Measurements from ENCODE around the gene GNB1L. TPM values are rescaled to one million over a fixed set of nuclear protein-coding genes. Genes with fewer than 3 reads are reported as not detected.

Gene GNB1L
- total RNA-seq, 1 donor from 2014 or later, result 2.9 TPM

DNA sequence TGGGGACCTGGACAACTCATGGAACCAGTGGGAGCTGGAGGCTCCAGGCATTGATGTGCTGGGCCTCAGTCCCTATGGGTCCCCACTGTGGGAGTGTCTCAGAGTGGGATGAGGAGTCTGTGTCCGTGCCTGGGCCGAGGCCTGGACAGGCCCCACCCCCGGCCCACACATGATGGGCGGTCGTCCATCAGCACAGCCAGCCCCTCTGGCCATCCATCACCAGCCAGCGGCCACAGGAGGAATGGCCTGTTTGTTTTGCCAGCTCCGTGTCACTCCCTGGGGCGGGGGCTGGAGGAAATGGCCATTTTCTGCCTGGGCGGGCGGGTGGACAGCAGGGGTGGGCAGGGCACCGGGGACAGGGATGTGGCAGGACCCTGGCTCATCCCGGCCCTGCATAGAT, 107.1 kb downstream of the GNB1L start:
- FAIRE-seq (no peak), DNase-seq (ENCODE audit: low spot score in 2 of 2) (no peak)

DNA sequence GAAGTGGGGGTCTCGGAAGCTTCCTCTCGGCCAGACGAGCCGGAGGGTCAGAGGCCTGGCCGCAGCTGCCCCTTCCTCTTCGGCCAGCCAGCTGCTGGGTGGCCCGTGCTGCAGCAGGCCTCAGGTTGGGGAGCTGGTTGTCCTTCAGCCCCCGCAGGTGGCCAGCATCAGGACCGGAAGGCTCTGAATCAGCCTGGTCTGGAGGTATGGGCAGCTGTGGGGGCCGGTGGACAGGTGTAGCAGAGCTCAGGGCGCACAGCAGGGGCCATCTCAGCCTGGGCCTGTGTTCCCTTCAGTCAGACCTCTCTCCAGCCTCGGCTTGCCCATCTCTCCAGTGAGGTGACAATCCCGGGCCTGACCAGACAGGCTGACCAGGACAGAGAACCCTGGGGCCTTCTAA, 107.9 kb downstream of the GNB1L start:
- DNase-seq (ENCODE audit: low spot score in 2 of 2) (no peak), FAIRE-seq (no peak)

DNA sequence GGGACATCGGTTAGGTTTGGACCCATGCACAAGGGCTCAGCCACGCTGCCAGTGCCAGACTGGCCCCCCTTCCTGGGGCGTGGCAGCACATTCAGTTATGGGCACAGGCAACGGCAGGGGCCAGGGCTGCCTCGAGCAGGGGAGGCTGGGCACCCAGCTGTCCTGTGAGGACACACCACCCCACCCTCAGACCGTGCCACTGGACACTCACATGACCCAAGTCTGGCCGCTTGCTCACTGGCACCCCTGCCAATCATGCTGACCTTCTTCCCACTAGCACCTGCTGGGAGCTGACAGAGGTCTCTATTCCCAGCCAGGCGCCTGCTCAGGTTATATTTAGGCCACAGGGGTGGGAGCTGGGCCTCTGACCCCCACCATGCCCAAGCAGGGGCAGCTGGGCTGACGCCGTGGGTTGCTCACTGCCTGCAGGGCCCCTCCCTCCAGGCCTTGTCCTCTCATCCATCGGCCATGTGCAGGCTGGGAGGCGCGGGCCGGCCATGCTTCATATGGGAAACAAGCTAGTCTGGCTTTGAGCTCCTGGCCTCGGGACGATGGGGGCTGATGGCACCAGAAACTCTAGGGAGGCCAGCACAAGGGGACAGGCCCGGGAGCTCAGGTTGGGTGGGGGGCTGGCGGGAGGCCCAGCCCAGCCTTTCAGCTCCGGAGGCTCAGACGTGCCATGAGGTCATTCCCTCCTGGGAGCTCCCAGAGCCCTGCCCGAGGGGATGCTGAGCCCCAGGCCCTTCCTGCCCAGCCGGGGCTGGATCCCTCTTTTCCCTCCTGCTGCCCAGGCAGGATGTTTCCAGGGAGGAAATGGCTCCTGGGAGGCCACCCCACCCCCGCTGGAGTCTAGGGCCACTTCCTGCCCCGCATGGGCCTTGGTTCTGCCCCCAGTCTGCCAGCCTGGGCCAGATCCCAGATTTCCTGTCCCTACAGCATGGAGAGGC, 109.2 kb downstream of the GNB1L start:
- FAIRE-seq (no peak), DNase-seq (ENCODE audit: low spot score in 2 of 2) (no peak)

DNA sequence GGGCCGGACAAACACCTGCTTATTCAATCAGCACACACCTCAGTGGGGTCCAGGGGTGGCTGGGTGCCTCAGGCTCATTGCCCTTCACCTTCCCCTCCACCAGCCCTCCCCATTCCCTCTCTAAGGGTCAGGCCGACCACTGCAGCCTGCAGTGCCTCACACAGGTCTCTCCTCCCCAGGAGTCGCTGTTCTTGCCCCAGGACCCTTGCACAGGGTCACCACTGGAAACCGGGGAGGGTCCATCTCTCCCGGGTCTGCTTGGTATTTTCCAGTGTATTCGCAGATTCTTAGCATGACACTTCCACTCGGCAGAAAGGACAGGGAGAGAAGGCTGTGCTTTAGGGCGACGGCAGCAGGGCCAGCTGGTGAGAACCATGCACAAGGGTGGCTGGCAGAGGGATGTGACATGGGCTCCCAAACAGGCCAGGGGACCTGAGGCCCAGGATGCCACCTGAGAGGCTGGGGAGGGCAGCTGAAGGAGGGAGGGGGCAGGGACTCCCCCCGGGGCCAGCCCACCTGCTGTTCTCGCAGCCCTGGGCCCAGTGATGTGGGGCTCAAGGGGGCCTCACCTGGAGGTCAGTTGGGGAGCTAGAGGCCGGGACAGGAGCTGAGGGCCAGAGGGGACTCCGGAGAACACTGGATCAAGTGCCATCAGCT, 110.2 kb downstream of the GNB1L start:
- no peak for FAIRE-seq
- no peak for DNase-seq (ENCODE audit: low spot score in 2 of 2)

DNA sequence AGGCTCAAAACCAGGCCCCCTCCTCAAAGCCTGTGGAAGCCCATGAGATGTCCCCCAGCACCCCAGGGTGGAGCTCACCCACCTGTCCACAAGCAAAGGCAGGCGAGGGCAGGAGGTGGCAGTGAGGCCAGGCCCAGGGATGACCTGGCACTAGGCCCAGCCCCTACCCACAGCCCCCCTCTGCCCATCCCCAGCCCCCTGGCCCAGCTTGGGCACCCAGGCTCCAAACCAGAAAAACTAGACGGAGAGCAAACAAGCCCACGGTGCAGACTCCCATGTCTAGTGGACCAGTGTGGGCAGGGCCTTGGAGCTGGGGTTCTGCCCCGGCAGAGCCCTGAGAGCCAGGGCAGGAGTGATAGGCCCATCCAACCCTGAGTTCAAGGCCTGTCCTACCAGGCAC, 111.0 kb downstream of the GNB1L start:
- no peak for FAIRE-seq

DNA sequence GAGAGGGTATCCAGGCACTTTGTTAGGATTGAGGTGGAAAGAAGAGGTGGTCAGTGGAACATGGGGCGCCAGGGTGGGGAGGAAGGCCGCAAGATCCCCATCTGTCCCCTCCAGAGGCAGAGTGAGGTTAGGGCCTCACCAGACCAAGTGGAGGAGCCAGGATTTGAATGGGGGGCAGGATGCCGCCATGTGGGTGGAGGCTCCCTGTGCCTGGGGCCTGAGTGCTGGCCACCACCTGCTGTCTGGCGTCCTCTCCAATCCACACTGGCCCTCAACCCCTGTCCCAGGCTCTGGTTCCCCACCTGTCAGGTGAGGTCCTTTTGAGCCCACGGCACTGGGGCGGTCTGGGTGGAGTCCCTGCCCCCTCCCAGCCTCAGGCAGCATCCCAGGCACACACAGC, 111.6 kb downstream of the GNB1L start:
- FAIRE-seq, result no peak
- DNase-seq (ENCODE audit: low spot score in 2 of 2), result no peak

More for the DNA sequence above, 111.0 kb downstream of the GNB1L start:
- DNase-seq (ENCODE audit: low spot score in 2 of 2), result no peak

DNA sequence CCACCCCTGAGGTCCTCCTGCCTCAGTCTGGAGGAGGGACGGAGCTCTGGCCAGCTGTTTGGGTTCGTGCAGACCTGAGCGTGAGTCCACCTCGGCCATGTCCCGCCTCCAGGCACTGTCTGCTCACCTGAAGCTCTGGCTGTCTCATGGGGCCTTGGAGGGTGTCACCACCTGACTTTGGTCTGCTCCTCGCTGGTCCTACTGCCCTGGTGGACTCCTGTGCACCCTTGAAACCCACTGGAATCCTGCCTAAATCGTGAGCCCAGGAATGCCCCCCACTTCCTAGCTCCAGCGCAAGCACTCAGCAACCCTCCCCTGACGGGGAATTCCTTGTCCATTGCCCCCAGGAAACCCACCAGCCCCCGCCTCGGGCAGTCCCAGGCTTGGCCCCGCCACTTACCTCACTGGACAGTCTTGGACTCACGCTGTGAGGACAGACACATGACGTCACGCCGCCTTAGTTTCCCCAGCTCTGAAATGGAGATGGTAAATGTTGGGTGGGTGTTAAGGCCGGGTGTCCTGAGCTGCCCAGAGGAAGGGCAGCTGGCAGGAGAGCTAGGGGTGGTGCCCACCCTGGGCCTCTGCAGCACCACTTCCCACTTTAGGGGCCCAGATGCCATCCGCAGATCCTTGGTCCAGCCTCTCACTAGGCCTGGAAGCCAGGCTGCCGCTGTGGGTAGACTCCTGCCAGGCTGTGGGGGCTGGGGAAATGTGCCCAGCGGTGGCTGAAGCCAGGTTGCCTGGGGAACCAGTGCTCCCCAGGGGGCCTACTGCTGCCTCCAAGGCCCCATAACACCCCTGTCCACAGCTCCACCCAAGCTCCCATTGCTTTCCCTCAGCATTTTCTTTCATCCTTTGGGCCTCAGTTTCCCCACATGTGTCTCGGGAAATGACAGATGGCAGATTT, 112.3 kb downstream of the GNB1L start:
- DNase-seq (ENCODE audit: low spot score in 2 of 2) (no peak), FAIRE-seq (no peak)

DNA sequence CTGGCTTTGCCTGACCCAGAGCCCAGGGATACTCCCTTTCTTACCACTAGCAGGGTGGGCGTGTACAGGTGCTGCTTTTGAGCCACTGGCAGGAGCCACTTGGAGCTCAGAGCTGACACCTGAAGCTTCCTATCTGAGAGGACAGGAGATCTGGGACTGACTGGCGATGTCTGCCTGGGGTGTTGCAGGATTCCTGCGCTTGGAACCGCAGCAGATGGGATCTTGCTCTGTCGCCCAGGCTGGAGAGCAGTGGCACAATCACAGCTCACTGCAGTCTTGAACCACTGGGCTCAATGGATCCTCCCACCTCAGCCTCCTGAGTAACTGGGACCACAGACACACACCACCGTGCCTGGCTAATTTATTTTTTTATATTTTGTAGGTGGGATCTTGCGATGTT, 113.6 kb downstream of the GNB1L start:
- no peak for FAIRE-seq
- no peak for DNase-seq (ENCODE audit: low spot score in 2 of 2)

DNA sequence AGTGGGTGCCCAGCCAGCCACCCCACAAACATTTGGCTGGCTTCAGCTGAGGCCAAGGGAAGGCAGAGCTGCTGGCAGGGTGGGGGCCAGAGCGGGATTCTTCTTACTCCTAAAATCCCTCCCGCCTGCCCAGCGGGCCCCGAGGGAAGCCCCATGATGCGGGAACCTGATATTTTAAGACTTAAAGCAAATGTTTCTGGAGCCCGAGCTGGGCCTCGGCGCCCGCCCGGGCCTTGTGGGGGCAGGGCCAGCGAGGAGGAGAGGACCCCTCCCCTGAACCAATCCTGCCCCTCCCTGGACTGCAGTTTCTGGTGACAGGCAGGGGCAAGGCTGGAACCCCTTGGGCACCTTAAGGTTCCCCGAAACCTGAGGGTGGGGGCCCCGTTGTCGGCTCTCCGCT, 114.1 kb downstream of the GNB1L start:
- no peak for FAIRE-seq
- DNase-seq (ENCODE audit: low spot score in 2 of 2), result no peak

DNA sequence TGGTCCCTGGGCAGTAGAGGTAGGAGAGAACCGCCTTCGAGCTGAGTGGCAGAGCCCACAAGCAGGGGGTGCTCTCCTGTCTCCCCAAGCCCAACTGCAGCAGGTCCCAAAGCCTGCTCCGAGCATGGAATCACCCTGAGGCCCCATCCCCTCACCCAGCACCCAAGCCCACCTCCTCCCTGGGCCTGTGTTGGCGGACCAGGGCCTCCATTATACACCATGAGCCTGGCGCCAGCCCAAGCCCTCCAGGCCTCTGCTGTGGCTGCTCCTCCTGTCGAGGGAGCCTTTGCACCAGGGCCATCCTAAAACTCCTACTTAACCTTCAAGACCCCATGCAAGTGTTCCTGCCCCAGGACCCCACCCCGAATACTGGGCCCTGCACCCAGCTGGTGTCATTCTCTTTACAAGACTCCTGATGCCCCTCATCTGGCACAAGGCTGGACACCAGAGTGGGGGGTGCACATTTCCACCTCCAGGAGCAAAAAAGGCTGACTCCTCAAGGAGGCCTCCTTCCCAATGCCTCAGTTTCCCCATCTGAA, 114.7 kb downstream of the GNB1L start:
- DNase-seq (ENCODE audit: low spot score in 2 of 2) (no peak), FAIRE-seq (no peak)

DNA sequence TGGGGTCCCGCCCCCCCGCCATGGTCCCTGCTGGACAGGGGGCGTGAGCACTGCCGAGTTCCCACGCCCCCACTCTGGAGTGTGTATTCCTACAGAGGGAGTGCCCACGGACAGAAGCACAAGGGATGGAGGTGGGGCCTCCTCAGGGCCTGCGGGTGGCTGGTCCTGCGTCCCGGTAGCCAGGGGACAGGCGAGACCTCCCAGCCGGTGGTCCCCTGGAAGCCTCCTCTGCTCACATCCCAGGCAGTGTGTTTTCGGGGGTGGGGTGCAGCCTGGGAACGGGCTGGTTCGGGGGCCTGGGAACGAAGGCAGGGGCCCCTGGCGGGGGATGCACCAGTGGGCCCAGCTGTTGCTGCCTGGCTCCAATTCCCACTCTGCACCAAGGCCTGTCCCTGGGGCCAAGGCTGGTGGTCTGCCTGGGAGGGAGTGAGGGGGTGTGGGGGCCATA, 115.2 kb downstream of the GNB1L start:
- no peak for FAIRE-seq
- DNase-seq (ENCODE audit: low spot score in 2 of 2), result no peak

DNA sequence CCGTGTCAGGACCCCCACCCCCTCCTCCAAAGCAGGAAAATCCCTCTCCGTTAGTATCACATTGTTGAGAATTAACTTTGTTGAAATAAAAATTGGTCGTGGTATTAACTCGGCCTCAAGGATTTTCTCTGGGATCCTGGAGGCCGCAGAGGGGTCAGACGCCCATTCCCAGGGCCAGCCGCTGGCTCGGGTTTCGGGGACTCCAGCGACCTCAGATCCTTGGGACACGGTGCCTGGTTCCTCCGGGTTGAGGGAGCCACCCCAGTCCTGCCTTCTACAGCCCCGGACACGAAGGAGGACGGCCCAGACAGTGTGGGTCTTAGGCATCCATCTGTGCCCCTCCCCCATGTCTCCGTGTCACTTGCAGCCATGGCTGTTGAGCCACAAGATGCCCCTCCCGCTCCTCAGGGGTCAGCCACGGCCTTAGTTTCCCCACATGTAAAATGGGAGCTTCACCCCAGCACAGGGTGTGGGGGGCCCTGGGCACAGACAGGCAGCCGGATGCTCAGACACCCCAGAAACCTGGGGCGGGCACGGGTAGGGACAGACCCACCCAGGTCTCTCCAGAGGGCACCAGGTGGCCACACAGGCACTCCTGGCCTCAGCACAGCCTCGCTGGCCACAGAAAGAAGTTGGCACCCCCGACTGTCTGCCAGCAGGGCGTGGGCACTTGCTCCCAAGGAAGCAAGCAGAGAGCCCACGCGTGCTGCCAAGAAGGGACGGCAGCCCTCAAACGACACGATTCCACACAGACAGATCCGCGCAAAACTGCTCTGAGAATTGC, 115.8 kb downstream of the GNB1L start:
- DNase-seq (ENCODE audit: low spot score in 2 of 2) (no peak), FAIRE-seq (no peak)

DNA sequence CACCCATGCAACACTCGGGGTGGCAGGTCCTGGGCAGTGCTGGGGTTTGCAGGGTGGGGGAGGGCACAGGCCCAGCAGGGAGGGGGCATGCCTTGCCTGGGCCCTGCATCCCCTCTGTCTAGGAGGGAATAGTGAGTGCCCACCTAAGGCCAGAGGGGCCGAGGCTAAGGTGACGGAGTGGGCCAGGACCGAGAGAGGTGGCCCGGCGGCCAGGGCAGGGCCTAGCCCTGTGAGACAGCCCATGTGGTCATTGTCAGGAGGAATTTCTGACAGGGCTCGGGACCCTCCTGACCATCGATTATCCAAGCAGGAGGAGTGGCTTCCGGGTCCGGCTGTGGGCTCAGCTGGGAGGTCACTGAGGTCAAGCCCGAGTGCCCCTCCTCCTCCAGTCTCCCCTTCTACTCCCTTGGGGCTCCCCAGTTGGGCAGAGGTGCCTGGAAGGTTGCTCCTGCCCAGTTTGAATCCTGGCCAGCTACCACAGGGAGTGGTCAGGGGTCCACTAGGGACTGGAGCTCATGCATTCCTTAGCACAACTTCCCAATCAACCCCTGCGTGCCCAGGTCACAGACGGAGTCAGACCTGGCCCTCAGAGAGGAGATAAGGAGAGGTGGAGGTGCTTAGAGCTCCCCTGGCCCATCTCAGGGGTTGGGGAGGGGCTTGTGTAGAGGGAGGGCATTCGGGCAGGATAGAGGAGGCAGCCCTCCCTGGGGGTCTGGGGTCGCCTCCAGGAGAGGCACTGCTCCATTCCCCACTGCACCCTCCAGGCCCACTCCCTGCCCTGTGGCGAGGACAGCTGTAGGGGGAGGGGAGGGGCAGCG, 116.6 kb downstream of the GNB1L start:
- FAIRE-seq, result no peak
- no peak for DNase-seq (ENCODE audit: low spot score in 2 of 2)

DNA sequence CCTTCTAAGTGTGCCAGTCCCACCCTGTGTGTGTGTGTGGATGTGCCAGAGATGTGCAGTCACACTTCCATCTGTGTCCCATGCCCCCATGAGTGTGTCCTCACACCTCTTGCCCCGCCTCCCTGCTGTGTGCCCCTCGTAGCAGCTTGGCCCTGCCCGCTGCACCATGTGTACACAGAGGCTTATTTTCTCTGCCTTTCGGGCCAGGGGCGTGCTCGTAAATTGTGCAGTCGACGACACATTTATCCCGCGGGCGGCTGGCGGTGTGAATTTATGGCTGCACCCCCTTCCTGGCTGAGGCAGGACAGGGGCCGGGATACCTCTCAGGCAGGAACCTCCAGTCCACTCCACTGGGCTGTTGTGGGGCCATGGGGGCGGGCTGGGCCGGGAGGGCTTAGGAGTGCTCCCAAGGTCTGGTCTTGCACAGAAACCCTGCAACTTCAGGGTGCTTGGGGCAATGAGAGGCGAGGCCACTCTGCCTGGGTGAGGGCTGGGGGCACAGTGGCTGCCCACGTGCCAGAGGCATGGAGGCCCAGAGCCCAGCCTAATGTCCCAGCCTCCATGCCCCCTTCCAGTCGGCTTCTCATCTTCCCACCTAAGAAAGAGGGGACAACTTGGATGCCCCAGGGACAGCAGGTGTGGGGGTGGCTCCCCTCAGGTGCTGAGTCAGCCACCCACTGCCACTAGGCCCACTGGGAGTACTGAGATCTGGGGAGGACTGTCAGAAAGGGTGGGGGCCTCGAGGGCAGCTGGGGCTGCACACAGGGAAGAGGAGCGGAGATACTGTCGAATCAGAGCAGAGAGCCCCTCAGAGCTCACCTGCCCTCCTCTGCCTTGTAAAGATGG, 118.8 kb downstream of the GNB1L start:
- FAIRE-seq (no peak), DNase-seq (ENCODE audit: low spot score in 2 of 2) (no peak)

DNA sequence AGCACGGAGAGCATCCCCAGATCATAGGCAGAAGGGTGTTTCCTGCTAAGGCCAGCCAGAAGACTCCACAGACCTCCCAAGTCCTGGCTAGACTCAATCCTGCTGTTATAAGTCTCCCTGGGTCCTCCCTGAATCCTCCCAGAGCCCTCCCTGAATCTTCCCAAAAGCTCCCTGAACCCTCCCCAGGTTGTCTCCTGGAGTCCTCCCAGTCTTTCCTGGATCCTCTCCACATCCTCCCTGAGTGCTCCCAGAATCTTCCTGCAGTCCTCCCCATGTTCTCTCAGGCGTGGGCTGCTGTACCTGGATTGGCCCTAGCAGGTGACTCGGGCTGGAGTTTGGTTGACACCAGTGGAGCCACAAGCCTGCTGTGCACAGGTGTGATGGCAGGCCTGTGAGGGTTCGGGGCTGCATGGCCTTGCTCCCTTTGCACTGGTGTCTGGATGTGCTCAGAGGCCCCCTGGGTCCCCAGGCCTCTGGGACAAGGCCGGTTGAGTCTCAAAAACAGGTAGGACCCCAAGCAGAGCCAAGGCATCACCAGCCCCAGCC, 119.8 kb downstream of the GNB1L start:
- DNase-seq (ENCODE audit: low spot score in 2 of 2) (no peak), FAIRE-seq (no peak)

DNA sequence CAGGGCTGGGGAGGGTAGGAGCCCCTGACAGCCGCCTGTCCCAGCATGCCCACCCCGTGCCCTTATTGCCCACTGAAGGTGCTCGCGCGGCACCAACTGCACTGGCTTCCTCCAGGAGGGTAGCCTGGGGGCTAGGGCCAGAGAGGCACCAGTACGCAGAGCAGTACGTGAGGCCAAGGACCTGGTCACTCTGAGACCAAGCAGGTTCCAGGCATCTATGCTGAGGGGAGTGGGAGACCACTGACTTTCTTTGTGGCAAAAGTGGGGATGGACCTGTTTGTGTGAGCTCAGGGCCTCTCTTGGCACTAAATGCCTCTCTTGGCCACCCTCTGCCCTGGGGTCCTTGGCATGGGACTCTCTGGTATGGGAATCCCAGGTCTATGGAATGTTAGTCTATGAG, 120.5 kb downstream of the GNB1L start:
- no peak for DNase-seq (ENCODE audit: low spot score in 2 of 2)
- FAIRE-seq, result no peak

DNA sequence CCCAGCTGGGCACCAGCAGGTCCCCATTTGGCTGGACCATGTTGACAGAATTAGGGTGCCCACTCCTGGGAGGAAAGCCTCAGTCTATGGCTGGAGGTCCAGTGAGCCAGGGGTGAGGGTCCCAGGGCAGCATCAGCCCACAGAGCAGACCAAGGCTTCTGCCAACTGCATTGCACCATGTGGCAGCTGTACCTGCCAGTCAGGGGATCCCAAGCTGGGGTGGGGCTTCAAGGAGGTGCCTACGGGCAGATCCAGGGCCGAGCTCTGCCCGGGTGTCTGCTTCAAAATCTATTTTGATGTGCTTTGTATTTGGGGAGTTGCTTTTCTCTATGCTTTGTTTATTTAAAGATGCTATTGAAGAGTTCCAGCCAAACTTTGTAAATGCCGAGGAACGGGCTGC, 120.9 kb downstream of the GNB1L start:
- FAIRE-seq (no peak), DNase-seq (ENCODE audit: low spot score in 2 of 2) (no peak)

Measured in frontal cortex (tissue), 4 donors.